ENCODE measurements around the gene DCLRE1B. TPM values are rescaled to one million over a fixed set of nuclear protein-coding genes. Genes with fewer than 3 reads are reported as not detected.
A peak's percentile ranks its signal among the peaks of the same experiment; 100 is the strongest.
"Not testable (repeated sequence)": the region's sequence is repeated elsewhere in the genome, so short reads cannot be mapped to it uniquely, and the experiment has no call there.

DCLRE1B gene
- total RNA-seq, 1 donor from 2014 or later = 5.3 TPM

DNA sequence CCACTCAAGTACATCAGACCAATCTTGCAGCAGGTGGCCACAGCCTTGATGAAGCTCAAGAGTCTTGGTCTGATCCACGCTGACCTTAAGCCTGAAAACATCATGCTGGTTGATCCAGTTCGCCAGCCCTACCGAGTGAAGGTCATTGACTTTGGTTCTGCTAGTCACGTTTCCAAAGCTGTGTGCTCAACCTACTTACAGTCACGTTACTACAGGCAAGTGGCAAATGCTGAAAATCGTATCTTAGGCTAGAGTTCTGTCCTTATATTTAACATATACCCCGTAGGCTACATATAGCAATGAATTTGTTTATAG is 36.1 kb downstream of the DCLRE1B start:
- intact Hi-C loops (cut with DNase I) = no loop called here
- DNase-seq (ENCODE audit: low spot score) (no peak), ATAC-seq (no peak)

DNA sequence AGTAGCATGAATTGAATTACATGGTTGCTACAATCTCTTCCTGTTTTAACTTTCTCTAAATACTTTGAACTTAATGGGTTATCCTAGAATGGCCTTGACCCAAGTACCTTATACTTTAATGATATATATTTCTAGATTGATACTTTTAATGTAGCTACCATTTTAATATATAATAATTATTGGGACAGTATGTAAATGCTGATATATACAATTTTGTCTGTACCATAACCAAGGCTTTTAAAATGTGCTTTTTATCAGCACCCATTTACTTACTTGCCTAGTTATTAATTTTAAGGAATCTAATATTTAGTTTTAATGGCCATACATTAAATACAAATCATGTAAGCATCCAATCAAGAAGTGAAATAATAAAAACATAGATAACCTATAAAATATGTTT is 37.4 kb downstream of the DCLRE1B start:
- intact Hi-C loops (cut with DNase I) = no loop called here
- ATAC-seq = no peak
- DNase-seq (ENCODE audit: low spot score) = no peak

DNA sequence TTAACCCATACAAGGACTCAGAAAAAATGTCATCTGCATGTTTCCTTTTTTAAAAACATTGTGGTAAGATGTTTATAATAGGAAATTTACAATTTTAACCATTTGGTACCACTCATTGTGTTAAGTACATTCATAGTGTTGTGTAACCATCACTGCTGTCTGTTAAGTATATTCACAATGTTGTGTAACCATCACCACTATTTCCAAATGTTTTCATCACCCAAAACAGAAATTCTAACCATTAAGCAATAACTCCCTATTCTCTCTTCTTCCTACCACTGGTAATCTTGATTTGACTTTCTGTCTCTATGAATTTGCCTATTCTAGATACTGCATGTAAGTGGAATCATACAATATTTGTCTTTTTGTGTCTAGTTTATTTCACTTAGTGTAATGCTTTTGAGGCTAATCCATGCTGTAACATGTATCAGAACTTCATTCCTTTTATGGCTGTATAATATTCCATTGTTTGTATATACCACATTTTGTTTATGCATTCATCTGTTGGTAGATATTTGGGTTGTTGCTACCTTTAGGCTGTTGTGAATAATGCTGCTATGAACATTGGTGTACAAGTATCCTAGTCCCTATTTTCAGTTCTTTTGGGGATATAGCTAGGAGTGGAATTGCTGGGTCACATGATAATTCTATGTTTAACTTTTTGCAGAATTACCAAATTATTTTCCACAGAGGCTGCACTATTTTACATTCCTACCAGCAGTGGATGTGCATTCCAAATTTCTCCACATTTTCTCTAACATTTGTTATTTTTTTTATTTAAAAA is 38.1 kb downstream of the DCLRE1B start:
- DNase-seq (ENCODE audit: low spot score) = no peak
- ATAC-seq = no peak
- intact Hi-C loops (cut with DNase I) = no loop called here

DNA sequence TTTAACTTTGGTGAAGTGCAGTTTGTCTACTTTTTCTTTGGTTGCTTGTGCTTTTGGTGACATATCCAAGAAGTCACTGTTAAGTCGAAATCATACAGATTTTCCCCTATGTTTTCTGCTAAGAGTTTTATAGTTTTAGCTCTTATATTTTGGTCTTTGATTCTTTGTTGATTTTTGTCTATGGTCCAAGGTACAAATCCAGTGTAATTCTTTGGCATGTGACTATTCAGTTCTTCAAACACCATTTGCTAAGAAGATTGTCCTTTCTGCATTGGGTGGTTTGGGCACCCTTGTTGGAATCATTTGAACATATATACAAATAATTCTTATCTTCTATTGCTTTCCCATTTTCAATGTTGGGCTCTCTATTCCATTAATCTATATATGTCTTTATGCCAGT is 40.2 kb downstream of the DCLRE1B start:
- intact Hi-C loops (cut with DNase I) = no loop called here
- ATAC-seq = no peak
- DNase-seq (ENCODE audit: low spot score) = no peak

DNA sequence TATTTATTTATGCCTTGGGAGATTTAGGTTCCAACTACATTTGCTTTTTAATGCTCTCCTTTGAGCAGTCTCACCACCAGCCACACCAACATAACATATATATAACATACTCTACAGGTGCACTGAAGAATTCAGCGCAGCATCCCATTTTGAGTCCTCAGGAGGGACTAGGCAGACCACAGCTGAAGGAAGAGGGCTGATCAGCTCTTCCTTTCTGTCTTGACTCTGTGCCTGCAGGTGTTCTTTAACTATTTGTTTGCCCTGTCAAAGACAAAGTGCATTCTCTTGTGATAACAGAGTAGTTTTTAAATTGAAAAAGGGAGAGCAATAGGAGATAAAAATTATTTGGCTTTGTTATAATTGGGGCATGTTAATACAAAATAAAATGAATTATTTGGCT is 41.0 kb downstream of the DCLRE1B start:
- intact Hi-C loops (cut with DNase I) = no loop called here

DNA sequence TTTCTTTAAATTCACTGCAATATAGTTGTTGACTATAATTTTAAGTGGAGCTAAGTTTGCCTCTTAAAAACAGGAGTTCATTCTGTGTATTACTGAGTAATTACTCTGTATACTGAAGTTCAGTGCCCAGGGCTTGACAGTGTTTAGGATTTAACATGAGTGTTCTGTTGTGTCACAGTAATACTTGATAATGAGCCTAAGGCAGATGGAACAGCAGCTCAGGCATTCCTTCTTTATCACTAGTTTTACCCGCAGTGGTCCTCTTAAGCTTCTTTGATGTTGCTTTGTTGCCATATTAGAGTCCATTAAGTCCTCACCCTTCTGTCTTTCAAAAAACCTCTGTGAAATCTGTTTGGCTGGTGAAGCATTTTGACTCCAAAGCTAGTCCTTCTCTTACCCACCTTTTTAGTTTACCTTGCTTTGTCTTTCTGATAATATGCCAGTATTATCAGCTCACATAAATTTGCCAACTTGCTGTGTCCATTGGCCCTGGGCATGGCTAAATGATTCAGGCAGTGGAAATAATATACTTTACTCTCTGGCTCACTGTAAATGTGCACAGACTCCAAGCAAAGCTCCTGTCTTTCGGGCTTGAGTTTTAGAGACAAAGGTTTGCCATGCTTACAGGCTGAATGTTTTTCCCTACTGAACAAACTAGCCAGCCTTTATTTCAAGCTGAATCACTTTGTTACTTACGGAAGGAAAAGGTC is 41.7 kb downstream of the DCLRE1B start:
- ATAC-seq = no peak
- intact Hi-C loops (cut with DNase I) = no loop called here
- no peak for DNase-seq (ENCODE audit: low spot score)

More for the DNA sequence above, 41.0 kb downstream of the DCLRE1B start:
- ATAC-seq (no peak), DNase-seq (ENCODE audit: low spot score) (no peak)

DNA sequence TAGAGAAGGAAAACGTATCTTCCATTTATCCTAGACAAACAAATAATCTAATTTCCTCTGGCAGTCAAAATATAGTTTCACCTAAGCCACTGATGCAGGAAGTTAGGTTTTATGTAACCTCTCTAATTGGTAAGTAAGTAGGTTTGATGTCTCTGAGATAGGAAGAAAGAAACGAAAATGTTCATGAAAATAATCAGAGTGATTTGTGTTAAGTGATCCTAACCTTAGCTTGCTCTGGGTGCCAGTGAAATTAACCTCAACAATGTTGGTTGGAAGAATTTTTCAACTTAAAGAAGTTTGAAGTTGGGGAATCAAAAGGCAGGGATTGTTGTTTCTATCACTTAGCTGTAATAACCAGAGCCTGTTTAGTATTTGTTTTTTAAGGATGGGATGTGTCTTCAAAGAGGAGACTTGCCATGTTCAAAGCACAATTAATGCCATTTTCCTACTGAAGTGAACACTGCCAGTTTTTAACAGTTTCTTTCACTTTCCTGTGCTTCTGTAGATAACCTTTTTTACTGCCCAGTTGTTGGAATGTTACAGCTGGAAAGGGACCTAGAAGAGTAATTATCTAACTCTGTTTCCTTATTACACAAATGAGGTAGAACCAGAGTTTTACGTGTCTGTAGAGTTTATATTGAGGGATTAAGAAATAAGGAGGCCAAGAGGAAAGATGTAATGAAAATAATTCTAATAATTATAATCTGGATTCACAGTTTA is 42.4 kb downstream of the DCLRE1B start:
- no peak for ATAC-seq
- intact Hi-C loops (cut with DNase I) = no loop called here
- no peak for DNase-seq (ENCODE audit: low spot score)

DNA sequence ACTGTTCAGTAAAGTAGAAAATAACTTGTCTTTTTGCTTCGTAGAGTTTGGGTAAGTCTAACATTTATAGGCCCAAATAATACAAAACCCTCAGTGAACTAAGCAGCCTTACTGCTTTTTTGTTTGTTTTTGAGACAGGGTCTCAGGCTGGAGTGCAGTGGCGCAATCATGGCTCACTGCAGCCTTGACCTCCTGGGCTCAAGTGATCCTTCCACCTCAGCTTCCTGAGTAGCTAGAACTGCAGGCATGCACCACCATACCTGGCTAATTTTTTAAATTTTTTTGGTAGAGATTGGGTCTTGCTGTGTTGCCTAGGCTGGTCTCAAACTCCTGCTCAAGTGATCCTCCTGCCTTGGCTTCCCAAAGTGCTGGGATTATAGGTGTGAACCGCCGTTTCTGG is 43.0 kb downstream of the DCLRE1B start:
- intact Hi-C loops (cut with DNase I); DNase-seq (ENCODE audit: low spot score): not testable (repeated sequence)
- ATAC-seq = peak; percentile 11

DNA sequence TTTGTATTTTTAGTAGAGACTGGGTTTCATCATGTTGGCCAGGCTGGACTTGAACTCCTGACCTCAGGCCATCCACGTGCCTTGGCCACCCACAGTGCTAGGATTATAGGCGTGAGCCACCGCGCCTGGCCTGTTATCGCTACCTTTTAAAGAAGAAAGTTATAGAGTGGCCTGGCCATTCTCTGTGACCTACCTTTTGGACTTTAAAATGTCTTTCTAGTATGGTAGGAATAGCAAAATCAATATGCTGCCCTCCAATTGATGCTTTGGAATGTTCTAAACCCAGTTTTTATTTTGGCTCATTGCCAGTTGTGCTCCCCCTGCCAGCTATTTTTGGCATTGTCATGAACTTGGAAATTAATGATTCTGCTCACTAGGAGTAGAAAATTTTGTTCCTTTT is 43.9 kb downstream of the DCLRE1B start:
- DNase-seq (ENCODE audit: low spot score) = no peak
- peak; percentile 89 for ATAC-seq
- intact Hi-C loops (cut with DNase I) = no loop called here

DNA sequence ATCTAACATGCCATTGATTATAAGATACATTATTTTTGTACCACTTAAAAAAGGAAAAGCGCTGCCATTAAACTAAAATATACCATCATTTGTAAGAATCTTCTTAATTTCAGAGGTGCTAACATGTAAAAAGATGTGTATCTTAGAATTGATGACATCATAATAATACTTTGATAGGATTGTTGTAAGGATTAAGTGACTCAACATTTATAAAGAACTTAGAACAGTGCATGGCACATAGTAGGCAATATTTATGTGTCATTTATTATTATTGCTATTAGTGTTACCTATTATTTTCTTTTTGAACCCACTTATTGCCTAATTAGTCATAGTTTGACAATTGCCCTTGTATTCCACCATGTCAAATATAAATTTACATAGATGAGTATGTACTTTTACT is 45.8 kb downstream of the DCLRE1B start:
- intact Hi-C loops (cut with DNase I) = no loop called here

DNA sequence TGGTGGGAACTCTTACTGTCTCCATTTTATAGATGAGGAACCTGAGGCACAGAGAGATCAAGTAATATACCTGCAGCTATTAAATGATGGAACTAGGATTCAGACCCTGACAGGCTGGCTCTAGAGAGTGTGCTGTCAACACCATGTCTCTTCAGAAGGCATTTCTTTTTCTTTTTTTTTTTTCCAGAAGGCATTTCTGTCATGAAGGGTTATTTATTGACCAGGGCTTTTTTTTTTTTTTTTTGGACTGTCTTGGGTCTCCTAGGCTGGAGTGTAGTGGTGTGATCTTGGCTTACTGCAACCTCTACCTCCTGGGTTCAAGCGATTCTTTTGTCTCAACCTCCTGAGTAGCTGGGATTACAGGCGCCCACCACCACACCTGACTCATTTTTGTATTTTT is 46.6 kb downstream of the DCLRE1B start:
- ATAC-seq = no peak
- intact Hi-C loops (cut with DNase I) = no loop called here
- DNase-seq (ENCODE audit: low spot score) = no peak

More for the DNA sequence above, 45.8 kb downstream of the DCLRE1B start:
- no peak for DNase-seq (ENCODE audit: low spot score)
- ATAC-seq = no peak

DNA sequence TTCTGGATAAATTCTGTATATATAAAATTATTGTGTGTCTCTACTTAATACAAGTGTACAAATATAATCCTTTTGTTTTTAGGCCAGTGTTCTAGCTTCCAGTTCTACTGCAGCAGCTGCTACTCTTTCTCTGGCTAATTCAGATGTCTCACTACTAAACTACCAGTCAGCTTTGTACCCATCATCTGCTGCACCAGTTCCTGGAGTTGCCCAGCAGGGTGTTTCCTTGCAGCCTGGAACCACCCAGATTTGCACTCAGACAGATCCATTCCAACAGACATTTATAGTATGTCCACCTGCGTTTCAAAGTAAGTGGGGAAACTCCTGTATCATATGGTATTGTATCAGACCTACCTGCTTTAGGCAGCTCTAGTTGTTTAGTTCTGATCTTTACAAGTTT is 52.9 kb downstream of the DCLRE1B start:
- intact Hi-C loops (cut with DNase I) = no loop called here
- ATAC-seq = no peak
- DNase-seq (ENCODE audit: low spot score) = no peak

DNA sequence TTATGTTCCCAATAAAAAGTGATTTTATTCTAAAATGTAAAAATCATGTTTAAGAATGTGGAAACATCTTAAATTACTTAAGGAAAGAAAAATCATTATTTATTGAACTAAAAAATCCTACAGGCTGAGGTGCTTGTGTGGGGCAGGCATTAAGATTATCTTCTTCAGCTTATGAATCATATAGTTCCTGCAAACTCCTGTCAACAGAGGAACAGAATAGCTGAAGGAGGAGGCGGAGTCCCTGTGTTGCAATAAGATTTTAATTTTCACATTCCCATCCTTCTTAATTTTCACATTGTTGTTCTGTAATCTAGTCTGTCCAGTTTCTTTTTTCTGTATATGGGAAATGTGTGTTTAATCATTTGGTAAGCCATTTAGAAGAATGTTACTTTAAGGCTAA is 53.6 kb downstream of the DCLRE1B start:
- intact Hi-C loops (cut with DNase I) = no loop called here
- ATAC-seq (no peak), DNase-seq (ENCODE audit: low spot score) (no peak)

DNA sequence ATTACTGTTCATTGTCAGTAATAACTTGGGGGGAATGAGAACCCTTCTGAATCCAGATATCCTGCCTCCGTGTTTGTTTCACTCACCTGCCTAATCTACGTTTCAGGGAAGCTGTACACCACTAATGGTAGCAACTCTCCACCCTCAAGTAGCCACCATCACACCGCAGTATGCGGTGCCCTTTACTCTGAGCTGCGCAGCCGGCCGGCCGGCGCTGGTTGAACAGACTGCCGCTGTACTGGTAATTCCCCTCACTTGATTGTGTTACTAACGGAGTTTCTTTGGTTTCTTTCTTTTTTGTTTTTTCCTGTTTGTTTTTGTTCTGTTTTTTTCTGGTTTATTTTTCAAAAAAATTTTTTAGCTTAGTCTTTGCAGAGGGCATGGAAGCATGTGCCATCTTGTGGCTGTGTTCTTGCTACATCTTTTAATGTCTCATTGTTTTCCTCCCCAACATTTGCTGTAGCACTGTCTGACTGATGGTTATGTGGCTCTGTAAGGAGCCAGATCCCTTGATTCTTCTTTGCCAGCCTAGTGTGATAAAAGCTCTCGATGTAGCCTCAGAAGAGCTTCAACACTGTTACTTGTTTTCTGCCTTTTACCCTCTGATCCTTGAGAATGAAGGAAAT is 58.3 kb downstream of the DCLRE1B start:
- ATAC-seq (no peak), DNase-seq (ENCODE audit: low spot score) (no peak)
- intact Hi-C loops (cut with DNase I) = no loop called here

Other genes with a start within 250 kb of the DCLRE1B start
- 12.3 TPM for gene PHTF1, start 145.8 kb upstream of the DCLRE1B start, total RNA-seq
- gene RSBN1, start 92.8 kb upstream of the DCLRE1B start, total RNA-seq = 22.3 TPM
- 4.1 TPM for gene PTPN22, start 33.6 kb upstream of the DCLRE1B start, total RNA-seq
- gene BCL2L15, start 17.7 kb upstream of the DCLRE1B start, total RNA-seq = 0.85 TPM
- gene AP4B1, start 527 bp upstream of the DCLRE1B start, total RNA-seq = 21.2 TPM
- gene HIPK1, start 24.0 kb downstream of the DCLRE1B start, total RNA-seq = 91.2 TPM
- 46.0 TPM for gene OLFML3, start 74.1 kb downstream of the DCLRE1B start, total RNA-seq
- gene SYT6, start 248.5 kb downstream of the DCLRE1B start, total RNA-seq = 0.40 TPM